Ishikawa (cell line): ENCODE data around the gene FNBP1L.

Experiments
- CEBPB ChIP-seq: IDR thresholded peaks from 2 replicates; pipeline ENCODE4 v1.6.1; 2012
- CREB1 ChIP-seq: IDR thresholded peaks from 2 replicates; pipeline ENCODE4 v1.6.1; 2012; ENCODE audit warnings: low read depth
- EGR1 ChIP-seq: IDR thresholded peaks from 2 replicates; pipeline ENCODE4 v1.6.1; 2012
- EP300 ChIP-seq: IDR thresholded peaks from 2 replicates; pipeline ENCODE4 v1.6.1; 2012; ENCODE audit warnings: borderline replicate concordance
- FOXM1 ChIP-seq: IDR thresholded peaks from 2 replicates; pipeline ENCODE4 v1.6.1; 2012; ENCODE audit warnings: low read depth, borderline replicate concordance
- MAX ChIP-seq: IDR thresholded peaks from 2 replicates; pipeline ENCODE4 v1.6.1; 2012
- NFIC ChIP-seq: IDR thresholded peaks from 2 replicates; pipeline ENCODE4 v1.6.1; 2012
- RAD21 ChIP-seq: IDR thresholded peaks from 2 replicates; pipeline ENCODE4 v1.6.1; 2012; ENCODE audit warnings: low read depth
- REST ChIP-seq: IDR thresholded peaks from 2 replicates; pipeline ENCODE4 v1.6.1; 2012; ENCODE audit warnings: low read depth, mild to moderate bottlenecking
- TAF1 ChIP-seq: IDR thresholded peaks from 2 replicates; pipeline ENCODE4 v1.6.1; 2012; ENCODE audit warnings: low read depth, mild to moderate bottlenecking
- TCF12 ChIP-seq: IDR thresholded peaks from 2 replicates; pipeline ENCODE4 v1.6.1; 2012; ENCODE audit warnings: low read depth
- TEAD4 ChIP-seq: IDR thresholded peaks from 2 replicates; pipeline ENCODE4 v1.6.1; 2012
- USF1 ChIP-seq: IDR thresholded peaks from 2 replicates; pipeline ENCODE4 v1.6.1; 2012
- YY1 ChIP-seq: IDR thresholded peaks from 2 replicates; pipeline ENCODE4 v1.6.1; 2012; ENCODE audit warnings: low read depth
- ZBTB7A ChIP-seq: IDR thresholded peaks from 2 replicates; pipeline ENCODE4 v1.6.1; 2012; ENCODE audit warnings: low read depth

Gene FNBP1L

GRCh38 chr1:93448983-93449804, 1.3 kb downstream of the FNBP1L start:
- TF ChIP-seq YY1 (no peak), ZBTB7A (peak; percentile 92), MAX (0 out of 2 replicates have a peak, but pooled peaks have one; percentile 13), TCF12 (0 out of 2 replicates have a peak, but pooled peaks have one; percentile 33), RAD21 (no peak), NFIC (0 out of 2 replicates have a peak, but pooled peaks have one; percentile 6), EP300 (0 out of 2 replicates have a peak, but pooled peaks have one; percentile 43), TAF1 (no peak; the same call in 1 of the 2 replicates), CEBPB (peak; percentile 82)

- TF ChIP-seq TEAD4 (no peak), CEBPB (no peak), TCF12 (no peak), EGR1 (no peak), USF1 (no peak)
These were observed 2.4 kb downstream of the FNBP1L start for GRCh38 chr1:93450321-93450720.

- TF ChIP-seq EGR1 = no peak
- TF ChIP-seq MAX = no peak
- TF ChIP-seq TEAD4 = no peak
- TF ChIP-seq CREB1 = no peak
- TF ChIP-seq RAD21 = no peak
- no peak for TF ChIP-seq REST
- no peak for TF ChIP-seq TCF12
- TF ChIP-seq CEBPB = no peak
- TF ChIP-seq EP300 = no peak
- TF ChIP-seq YY1 = no peak
- no peak for TF ChIP-seq ZBTB7A
- TF ChIP-seq TAF1 = no peak
- no peak for TF ChIP-seq FOXM1
These were observed 6.0 kb downstream of the FNBP1L start for GRCh38 chr1:93453911-93454310.

GRCh38 chr1:93459126-93459525, 11.2 kb downstream of the FNBP1L start:
- TF ChIP-seq ZBTB7A (no peak), EGR1 (no peak), NFIC (no peak), TAF1 (no peak), REST (no peak), FOXM1 (no peak), YY1 (no peak), USF1 (no peak)

GRCh38 chr1:93461236-93461635, 13.3 kb downstream of the FNBP1L start:
- TF ChIP-seq RAD21 (no peak), TCF12 (no peak), CEBPB (no peak)

- TF ChIP-seq TCF12 = no peak
- TF ChIP-seq CREB1 = no peak
- no peak for TF ChIP-seq NFIC
- no peak for TF ChIP-seq EGR1
- TF ChIP-seq RAD21 = no peak
- no peak for TF ChIP-seq REST
These were observed 16.0 kb downstream of the FNBP1L start for GRCh38 chr1:93463960-93464359.
